HG03342 (cell line): ENCODE measurements around the gene NARF.
"Not testable (repeated sequence)": the region's sequence is repeated elsewhere in the genome, so short reads cannot be mapped to it uniquely, and the experiment has no call there.

ENCODE experiments used
- ATAC-seq: cut with Tn5 transposase; IDR thresholded peaks from one replicate; pipeline ENCODE4 v1.9.1; 2021; ENCODE audit warnings: mild to moderate bottlenecking, moderate library complexity; ENCODE audit not compliant: unreplicated experiment

Gene NARF

GRCh38 chr17:82529914-82530300, 71.4 kb downstream of the NARF start:
- no peak for ATAC-seq

- no peak for ATAC-seq
These were observed 72.9 kb downstream of the NARF start for GRCh38 chr17:82531431-82531881.

- ATAC-seq, result no peak
These were observed 75.9 kb downstream of the NARF start for GRCh38 chr17:82534401-82534812.

DNA sequence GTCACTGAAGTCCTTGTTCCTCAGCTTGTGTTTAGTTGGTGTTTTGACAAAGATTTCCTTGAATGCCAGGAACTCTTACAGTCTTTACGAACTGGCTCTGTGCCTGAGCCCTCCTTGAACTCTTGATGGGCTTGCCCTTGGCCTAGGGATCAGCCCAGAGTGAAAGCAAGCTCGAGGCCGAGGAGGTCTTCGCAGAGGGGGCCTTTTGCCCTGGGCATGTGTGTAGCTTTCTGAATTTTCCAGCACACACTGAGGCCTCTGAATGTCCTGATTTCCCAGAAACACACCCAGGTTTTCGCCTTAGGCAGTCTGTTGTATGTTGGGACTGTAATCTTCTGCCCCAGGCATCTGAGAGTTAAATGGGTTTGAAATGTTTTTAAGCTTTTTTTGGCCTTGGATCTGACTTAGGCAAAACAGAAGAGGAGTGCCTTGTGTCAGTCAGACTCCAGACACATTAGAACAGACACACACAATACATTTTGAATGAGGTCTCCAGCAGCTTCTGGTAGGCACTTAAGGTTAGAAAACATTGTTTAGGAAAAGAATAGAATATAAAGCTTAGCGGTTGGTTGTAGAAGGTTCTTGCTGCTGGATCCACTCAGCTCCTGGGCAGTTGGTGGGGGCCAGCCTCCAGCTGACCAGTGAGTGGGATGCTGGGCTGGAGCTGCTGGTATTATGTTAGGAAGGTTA, 78.1 kb downstream of the NARF start:
- ATAC-seq, result no peak

DNA sequence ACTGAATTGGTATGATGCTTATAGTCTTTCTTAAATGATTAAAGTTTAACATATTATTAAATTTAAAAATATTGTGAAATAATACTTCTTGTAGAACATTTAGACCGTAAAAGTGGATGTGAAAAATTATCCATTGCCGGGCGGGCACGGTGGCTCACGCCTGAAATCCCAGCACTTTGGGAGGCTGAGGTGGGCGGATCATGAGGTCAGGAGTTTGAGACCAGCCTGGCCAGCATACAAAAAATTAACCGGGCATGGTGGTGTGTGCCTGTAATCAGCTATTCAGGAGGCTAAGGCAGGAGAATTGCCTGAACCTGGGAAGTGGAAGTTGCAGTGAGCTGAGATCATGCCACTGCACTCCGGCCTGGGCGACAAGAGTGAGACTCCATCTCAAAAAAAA, 78.7 kb downstream of the NARF start:
- not testable (repeated sequence) for ATAC-seq

GRCh38 chr17:82539076-82539475, 80.5 kb downstream of the NARF start:
- not testable (repeated sequence) for ATAC-seq
